Measurements from ENCODE around the gene COLEC12.

GRCh38 chr18:320155-320554 lies 180.3 kb downstream of the COLEC12 start:
- TF ChIP-seq RAD21 (IDR thresholded peaks at IDR 0.05; ENCODE audit: low read depth) = no peak
- no peak for TF ChIP-seq MAX (IDR thresholded peaks at IDR 0.05)
- no peak for TF ChIP-seq EP300 (IDR thresholded peaks at IDR 0.05; ENCODE audit: borderline replicate concordance)
- TF ChIP-seq YY1 (IDR thresholded peaks at IDR 0.05; ENCODE audit: low read depth) = no peak
- TF ChIP-seq CREB1 (IDR thresholded peaks at IDR 0.05; ENCODE audit: low read depth) = no peak
- TF ChIP-seq ZBTB7A (IDR thresholded peaks at IDR 0.05; ENCODE audit: low read depth) = no peak
- TF ChIP-seq TAF1 (IDR thresholded peaks at IDR 0.05; ENCODE audit: low read depth) = no peak
- no peak for TF ChIP-seq EGR1 (IDR thresholded peaks at IDR 0.05)
- no peak for TF ChIP-seq NFIC (IDR thresholded peaks at IDR 0.05)
- no peak for TF ChIP-seq CEBPB (IDR thresholded peaks at IDR 0.05)
- TF ChIP-seq USF1 (IDR thresholded peaks at IDR 0.05) = no peak
- TF ChIP-seq REST (IDR thresholded peaks at IDR 0.05; ENCODE audit: low read depth) = no peak
- no peak for TF ChIP-seq TCF12 (IDR thresholded peaks at IDR 0.05; ENCODE audit: low read depth)
- TF ChIP-seq FOXM1 (IDR thresholded peaks at IDR 0.05; ENCODE audit: borderline replicate concordance, low read depth) = no peak
